DMS79 (cell line): ENCODE data around the gene PPP1R1A.

Experiments used
- DNase-seq: peaks from one replicate; lab custom pipeline; 2025; lab: John Stamatoyannopoulos, UW

PPP1R1A gene

GRCh38 chr12:54588110-54588889 is at the start of gene PPP1R1A:
Gene PPP1R1A (minus strand): TSS chr12:54588659. CDS start chr12:54588488, 171 bp downstream.
- no peak for DNase-seq

- DNase-seq = no peak
Measured at GRCh38 chr12:54634795-54635194, 46.3 kb upstream of the PPP1R1A start, which contains the start of gene LACRT. Gene LACRT (minus strand): TSS chr12:54634895. CDS start chr12:54634841, 54 bp downstream.

- DNase-seq = no peak
Measured at GRCh38 chr12:54631988-54632728, 43.7 kb upstream of the PPP1R1A start.

DNA sequence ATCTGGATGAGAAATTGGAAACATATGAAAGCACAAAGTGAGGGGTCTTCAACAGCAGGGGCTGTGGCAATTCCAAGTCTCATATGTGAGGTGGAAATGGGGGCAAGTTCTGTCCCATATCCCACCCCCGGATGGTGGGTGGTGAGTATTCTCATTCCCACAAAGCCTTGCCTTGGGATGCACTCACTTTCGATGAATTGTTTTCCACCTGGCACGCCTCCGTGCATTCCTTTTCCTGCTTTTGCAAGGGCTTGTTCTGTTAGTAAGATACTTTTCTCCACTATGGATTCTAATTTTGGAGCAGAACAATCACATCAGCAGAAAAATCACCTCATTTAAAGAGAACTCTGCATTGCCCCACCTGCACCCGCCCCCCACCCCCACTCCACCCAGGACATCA is 43.1 kb upstream of the PPP1R1A start:
- DNase-seq = no peak

DNA sequence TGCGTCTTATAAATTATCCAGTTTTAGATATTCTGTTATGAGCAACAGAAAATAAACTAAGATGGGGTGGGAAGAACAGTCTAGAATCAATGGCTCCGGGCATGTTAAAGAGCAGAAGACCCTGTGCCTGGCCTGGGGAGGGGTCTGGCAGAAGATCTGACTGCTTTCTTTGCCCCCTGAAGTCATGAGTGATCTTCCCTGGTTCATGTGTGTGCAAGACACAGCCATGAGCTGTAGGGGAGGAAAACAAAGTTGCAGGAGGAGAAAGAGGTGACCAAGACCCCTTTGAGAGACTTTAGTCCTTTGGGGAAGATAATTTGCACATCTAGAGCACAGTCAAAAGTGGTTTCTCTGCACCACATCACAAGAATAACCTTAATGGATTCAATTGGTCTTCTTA is 41.5 kb upstream of the PPP1R1A start:
- no peak for DNase-seq

GRCh38 chr12:54628186-54628846 is 39.9 kb upstream of the PPP1R1A start:
- DNase-seq = no peak

DNA sequence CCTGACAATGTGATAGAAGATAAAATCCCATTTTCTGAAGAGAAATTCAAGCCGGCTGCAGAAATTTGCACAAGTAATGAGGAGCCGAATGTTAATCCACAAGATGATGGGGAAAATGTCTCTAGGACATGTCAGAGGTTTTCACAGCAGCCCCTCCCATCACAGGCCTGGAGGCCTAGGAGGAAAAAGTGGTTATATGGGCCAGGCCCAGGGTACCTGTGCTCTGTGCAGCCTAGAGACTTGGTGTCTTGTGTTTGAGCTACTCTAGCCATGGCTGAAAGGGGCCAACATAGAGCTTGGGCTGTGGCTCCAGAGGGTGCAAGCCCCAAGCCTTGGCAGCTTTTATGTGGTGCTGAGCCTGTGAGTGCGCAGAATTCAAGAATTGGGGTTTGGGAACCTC is 38.8 kb upstream of the PPP1R1A start:
- DNase-seq = no peak

GRCh38 chr12:54625598-54625997 is 37.1 kb upstream of the PPP1R1A start:
- no peak for DNase-seq

DNA sequence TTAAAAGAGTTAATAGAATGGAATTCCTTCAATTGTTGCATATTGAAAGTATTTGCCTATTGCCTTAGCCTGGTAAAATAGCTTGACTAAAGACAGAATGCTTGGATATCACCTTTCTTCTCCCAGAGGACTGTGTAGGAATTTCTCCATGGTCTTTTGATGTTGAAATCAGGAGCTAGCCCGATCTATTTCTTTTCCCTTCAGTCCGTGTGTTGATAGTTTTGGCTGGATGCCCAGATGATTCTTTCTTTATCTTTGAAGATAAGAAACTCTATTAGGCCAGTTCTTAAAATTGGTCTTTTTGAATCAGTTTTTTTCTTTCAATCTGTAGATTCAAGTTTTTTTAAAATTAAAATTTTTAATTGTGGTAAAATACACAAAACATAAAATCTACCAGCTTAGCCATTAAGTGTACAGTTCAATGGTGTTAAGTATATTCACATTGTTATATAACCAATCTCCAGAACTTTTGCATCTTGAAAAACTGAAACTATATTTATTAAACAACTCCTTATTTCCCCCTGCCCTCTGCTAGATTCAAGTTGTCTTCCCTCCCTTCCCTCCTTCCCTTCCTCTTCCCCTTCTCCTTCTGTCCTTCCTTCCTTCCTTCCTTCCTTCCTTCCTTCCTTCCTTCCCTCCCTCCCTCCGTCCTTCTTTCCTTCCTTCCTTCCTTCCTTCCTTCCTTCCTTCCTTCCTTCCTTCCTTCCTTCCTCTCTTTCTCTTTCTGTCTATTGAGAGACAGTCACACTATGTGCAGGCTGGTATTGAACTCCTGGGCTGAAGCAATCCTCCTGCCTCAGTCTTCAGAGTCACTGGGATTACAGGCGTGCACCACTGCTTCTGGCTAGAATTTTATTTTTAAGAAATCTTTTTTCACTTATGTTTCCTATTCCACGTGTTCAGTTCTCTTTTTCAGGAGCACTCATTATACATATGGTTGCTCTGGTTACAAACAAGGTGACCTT is 36.1 kb upstream of the PPP1R1A start:
- no peak for DNase-seq

- DNase-seq = no peak
Measured at GRCh38 chr12:54622463-54623183, 34.2 kb upstream of the PPP1R1A start.

- no peak for DNase-seq
Measured at GRCh38 chr12:54616933-54617680, 28.6 kb upstream of the PPP1R1A start.

- DNase-seq = no peak
Measured at GRCh38 chr12:54612225-54612750, 23.8 kb upstream of the PPP1R1A start.

DNA sequence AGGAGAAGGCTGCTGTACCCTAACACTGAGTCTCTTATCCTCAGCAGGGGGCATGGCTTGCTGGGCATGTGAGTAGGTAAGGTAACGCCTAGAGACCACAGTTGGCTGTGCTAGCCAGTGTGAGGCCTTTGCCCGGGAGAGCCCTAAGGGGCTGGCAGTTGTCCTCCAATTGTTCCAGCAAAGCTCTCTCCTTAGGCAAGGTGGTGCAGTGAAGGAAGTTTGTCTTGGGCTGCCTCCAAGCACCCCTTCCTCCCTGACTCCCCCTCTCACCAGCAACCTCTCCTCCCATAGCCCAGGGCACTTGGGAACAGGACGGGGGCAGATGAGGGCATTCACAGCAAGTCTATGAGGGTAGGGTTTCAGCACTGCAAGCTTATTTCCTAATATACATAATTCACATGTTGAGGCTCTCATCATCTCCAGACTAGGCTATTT is 23.3 kb upstream of the PPP1R1A start:
- DNase-seq = no peak

GRCh38 chr12:54608769-54609168 is 20.3 kb upstream of the PPP1R1A start:
- DNase-seq = no peak

- DNase-seq = no peak
Measured at GRCh38 chr12:54608156-54608555, 19.7 kb upstream of the PPP1R1A start.

DNA sequence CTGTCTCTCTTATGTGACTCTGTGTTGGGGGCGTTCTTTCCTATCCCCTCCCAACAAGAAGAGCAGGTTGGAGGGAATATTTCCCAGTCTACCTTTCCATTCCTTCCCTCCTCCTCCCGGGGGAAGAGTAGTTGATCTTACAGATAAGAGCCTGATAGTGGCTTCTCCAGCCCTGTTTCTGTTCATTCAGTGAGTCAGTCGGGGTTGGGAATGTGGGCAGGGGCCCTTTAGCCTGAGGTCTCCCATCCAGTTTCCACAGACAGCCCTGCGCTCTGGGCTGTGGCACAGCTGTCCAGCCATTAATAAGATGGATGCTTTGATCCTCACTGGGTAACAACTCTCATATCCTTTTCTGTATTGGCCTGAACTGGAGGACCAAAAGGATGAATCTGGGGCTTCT is 18.1 kb upstream of the PPP1R1A start:
- DNase-seq = no peak

DNA sequence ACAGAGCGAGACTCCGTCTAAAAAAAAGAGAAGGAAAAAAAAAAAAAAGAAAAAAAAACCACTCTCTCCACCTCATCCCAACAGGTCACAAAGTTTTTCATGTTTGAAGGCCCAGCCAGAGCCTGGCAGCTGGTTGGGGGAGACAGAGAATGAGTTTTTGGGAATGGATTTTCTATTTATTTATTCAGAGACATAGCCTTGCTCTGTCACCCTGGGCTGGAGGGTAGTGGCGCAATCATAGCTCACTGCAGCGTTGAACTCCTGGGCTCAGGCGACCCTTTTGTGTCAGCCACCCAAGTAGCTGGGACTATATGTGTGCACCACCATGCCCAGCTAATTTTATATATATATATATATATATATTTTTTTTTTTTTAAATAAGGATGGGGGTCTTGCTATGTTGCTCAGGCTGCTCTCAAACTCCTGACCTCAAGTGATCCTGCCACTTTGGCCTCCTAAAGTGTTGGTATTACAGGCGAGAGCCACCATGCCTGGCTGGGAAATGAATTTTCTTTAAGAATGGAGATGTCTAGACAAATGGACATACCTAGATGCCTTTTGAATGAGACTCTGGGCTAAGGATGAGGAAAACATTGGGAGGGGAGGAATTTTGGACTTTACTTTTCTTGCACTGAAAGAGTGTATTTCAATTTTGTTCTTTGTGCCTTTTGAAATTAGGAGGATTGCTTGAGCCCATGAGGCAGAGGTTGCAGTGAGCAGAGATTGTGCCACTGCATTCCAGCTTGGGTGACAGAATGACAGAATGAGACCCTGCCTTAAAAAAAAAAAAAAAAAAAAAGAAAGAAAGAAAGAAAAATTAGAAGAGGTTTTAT is 16.9 kb upstream of the PPP1R1A start:
- no peak for DNase-seq

- DNase-seq = no peak
Measured at GRCh38 chr12:54604436-54604835, 16.0 kb upstream of the PPP1R1A start.

- no peak for DNase-seq
Measured at GRCh38 chr12:54603872-54604271, 15.4 kb upstream of the PPP1R1A start.
